ACHN (cell line): ENCODE measurements around the gene TP53I13.

Source experiments
- DNase-seq: peaks from one replicate; pipeline ENCODE4 v3.0.0-alpha.2; 2015
- in situ Hi-C: cut with HindIII; loops from 2 replicates; pipeline ENCODE4 v1.10.0; 2017; ENCODE audit warnings: low sequenced_read_pairs, low pct_ligation_motif_present, low pct_unique_long_range_greater_than_20kb

TP53I13 gene

DNA sequence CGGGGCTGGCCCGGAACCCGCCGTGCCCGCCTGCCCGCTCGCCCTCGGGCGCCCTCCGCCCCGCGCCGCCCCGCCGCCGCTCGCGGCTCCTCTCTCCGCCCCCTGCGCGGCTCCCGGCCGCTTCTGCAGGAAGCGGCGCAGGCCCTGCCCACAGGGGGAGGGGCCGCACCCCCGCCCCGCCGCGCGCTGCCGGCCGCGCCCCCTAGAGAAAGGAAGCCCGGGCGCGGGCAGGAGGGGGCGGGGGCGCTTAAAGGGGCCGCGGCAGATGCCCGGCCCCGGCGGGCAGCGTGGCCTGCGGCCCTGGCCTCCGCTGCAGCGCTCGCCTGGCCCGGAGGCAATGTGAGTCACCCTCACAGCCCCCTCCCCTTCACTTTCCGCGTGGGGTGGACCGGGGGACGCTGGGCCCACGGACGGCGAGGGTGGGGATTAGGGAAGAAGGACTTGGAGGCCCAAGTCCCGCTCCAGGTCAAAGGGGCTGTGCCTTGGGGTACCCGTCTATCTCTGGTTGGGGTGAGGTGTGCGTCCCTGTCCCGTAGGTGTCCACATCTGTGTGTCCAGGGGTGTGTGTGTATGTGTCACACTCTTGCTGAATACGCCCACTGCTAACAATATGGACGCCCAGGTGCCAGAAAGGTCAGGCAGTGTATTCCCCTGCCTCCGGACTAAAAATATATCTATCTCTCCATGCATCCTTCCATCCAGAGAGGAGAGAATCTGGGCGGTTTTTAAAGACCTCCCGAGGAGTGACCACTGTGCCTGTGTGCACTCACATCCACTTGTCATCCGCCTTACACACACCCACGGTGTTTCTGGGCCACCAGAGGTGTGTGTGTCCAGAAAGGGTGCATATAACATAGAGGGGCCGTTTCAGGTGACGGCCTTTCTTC is 21.3 kb downstream of the TP53I13 start, which contains the start of gene GIT1:
GIT1 (minus strand) TSS at position 125 of the 887 bp plus-strand sequence. CDS start 270 bp downstream, outside the sequence.
- in situ Hi-C loops: no loop called here
- peak; percentile 92 for DNase-seq

DNA sequence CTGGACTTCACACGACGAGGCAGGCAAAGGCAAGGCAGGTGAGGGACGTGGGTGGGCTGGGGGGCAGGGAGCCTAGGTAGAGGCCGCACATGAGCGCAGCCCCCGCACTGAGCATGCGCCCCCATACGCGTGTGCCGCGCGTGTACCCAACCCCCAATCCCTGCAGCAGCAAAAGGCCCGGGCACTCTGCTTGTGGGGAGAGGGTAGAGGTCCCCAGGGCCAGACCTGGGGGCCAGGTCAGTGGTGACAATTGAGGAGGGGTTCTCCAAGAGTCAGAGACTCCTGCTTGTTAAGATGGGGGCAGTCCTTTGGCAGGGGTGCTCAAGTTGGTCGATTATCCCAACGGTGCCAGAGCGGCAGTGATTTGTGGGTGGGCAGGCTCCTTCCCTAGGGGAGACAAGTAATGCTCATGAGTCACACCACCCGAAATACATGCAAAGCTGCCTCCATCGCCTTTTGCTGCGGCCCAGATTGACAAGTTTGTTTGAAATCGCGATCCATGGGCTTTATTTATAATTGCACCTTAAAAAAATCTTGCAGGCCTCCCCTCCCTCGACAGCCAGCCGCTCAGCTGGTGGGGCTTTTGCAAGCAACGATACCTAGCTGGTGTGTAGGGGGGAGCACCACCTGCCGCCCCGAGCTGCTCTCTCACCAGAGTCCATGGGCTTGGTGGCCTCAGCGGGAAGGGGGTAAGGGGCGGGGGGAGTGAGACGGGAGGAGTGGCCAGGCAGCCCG is 22.1 kb downstream of the TP53I13 start:
- in situ Hi-C loops: no loop called here
- DNase-seq: no peak

DNA sequence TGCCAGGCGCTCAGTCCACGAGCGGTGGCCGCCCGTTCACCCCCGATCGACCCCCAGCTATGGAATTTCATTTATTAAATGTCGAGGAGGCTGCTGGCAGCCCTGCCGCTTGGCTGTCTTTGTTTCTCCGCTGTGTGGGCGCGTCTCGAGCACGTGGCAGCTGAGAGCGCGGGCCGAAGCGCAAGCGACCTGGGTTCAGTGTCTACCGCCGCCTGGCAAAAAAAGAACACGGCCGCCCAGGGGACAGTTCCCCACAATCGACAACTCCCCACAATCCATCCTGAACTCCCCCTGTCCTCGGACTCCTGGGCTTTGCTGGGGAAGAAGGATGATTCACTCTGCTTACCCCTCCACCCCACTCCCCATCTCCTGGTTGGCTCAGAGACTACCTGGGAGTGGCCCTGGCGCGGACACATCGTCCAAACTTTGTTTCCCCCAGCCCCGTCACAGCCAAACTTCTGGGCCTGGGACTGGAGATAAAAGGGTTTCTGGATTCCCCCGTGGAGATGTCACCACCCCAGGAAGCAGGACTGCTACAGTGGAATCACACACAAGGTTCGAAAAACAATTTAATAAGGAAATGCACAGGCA is 22.7 kb downstream of the TP53I13 start:
- in situ Hi-C loops: no loop called here
- DNase-seq: peak; percentile 22

DNA sequence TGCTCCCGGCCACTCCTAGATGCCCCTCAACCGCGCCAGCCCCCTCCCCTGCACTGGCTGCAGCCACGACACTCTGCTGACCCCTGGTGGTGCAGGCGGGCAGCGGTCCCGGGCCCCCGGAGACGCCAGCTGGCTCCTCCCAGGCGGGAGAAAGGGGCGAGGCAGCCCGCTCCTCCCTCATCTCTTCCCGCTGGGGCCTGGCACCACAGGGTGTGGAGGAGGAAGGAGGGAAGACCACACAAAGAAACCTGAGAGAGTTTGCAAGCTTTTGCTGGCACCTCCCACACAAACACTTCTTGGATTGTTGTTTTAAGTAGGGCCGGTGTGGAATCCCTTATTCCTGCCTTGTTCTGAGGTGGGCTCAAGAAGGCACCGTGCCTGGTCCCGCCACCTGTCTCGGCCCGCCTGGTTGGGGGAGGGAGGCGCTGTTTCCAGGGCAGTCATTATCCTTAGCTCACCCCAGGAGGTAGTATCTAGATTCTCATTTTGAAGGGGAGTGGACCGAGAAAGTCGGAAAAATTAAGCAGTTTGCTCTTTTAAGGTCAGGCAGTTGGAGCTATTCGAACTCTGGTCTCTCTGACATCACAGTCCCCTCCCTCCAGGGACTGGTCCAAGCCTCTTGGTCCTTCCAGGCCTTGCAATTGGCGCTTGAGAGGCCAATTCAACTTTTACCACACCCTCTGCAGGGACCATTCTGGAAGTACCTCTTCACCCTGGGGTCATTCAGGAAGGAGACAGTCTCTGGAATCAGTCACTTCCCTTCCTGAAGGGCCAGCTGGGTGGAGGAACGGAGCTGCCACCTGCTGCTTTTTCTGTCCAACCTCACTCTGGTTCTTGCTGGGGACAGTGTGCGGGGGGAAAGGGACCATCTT is 23.5 kb downstream of the TP53I13 start:
- DNase-seq: peak; percentile 89
- in situ Hi-C loops: no loop called here

DNA sequence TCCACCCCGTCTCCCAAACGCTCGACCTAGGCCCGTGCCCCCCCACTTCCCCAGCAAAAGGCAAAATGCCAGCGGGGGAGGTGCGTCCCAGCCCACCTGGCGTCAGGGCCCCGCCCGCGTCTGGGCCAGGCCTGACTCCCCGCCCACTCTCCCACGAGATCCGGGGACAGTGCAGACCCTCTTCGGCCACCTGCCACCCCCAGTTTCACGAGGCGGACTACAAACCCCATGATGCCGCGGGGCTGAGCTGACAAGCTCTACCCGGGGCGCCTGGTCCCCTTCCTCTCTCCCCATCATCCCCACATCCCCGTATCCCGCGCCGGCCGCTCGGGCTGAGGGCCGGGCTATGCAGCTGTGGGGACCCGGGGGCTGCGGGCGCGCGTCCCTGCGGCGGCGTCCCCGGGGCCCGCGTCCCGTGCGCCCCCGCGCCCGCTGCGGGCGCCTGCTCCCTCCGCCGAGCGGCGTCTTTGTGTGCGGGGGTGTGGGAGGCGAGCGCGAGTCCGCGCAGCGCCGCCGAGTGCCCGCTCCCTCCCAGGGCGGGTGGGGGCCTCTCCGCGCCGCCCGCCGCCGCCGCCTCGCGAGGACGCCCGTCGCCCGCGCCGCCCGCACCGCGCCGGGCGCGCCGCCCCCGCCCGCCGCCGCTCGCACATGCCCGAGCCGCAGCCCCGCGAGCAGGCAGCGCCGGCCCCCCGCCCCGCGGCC is 24.5 kb downstream of the TP53I13 start, which contains the start of gene ANKRD13B:
ANKRD13B (plus strand) TSS at position 283 of the 702 bp plus-strand sequence. CDS start 490 bp downstream, outside the sequence.
- in situ Hi-C loops: no loop called here
- DNase-seq: peak; percentile 50

DNA sequence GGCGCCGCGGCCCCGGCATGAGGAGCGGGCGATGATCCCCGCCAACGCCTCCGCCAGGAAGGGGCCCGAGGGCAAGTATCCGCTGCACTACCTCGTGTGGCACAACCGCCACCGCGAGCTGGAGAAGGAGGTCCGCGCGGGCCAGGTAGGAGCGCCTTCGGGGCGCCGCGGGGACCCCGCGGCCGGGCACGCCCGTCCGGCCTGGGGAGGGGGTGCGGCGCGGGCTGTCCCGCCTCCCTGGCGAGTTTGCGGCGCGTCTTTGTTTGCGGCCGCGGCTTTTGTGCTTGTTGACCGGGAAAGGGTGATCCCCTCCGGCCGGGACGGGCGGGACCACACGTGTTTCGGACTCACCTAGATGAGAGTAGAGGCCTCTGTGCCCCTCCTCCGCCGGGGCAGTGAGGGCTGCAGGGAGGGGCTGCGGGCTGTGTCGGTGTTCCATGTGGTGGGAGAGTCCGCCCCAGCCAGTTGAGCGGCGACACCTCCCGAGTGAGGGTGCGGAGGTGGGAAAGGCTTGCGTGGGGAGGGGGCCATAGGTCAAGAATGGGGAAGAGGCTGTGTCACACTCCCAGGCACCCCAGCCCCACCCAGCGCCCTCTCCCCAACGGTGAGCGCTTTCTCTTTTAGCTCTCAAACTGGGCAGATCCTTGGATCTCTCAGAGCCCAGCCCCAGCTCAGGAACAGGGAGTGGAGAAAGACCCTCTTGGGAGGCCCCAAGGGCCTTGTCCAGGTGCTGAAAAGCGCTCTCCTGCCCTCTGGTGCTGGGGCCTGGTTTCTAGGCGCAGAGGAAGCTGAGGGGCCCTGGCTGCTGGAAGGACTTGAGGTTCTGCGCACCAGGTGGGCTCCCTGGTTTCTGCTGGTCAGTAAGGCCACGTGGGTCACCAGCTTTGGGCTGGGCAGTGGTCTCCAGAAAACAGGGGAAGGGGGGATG is 25.4 kb downstream of the TP53I13 start:
- peak; percentile 62 for DNase-seq

DNA sequence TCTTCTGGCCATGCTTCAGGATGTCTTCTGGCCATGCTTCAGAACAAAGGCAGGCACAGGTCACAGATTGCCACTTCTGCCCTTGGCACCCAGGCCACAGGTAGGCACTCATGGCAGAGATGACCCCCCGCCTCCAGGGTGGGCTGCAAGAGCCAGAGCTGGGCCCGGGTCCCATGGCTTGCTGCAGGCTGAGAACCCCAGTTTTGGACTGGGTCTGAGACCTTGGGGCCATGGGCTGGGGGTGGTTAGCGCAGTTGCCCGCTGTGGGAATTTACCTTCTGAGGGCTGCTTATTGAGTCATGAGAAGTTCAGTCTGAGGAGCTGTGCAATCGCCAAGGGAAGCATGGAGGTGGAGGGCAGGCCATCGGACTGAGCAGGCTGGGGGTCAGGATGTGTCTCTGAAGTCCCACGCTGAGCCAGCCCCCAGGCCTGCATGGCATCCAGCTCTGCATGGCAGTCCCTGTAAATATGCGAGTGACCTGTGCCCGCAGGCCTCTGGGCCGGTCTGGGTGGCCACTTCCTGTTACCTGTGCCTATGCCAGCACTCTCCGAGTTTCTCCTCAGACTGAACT is 26.1 kb downstream of the TP53I13 start:
- in situ Hi-C loops: no loop called here
- no peak for DNase-seq

More for the DNA sequence above, 25.4 kb downstream of the TP53I13 start:
- in situ Hi-C loops: no loop called here

DNA sequence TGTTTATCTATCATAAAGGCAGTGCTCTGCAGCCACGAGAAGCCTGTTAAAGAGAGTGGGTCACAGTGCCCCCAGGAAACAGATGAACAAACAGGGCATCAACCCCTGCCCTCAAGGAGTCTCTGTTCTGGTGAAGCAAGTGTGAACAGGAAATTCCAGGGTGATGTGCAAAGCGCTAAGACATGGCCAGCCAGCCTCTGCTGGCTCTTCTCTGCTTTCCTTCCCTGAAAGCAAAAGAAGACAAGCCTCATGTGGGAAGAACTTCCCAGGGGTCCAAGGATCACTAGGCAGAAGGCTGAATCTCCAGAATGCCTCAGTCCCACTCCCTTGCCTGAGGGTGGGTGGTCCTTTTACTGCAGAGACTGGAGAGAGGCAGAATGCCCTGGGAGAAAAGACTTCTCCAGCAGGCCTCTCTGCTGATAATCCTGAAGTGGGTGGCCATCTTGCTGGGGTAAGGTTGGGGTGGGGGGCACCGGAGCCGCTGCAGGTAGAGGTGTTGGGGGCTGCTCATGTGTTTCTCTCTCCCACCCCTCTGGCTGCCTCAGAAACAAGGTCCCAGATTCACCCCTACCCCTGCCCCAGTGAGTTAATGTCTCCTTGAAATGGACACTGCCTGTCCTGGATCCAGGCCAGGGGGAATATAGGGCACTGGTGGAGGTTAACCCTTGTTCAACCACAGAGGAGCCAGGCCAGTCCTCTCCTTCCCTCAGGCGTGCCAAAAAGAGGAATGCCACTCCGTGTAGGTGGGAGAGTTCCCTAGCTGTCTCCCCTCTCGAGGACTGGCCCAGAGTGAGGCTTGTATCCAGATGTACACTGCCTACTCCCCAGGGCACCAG is 26.8 kb downstream of the TP53I13 start:
- no peak for DNase-seq
- in situ Hi-C loops: no loop called here

DNA sequence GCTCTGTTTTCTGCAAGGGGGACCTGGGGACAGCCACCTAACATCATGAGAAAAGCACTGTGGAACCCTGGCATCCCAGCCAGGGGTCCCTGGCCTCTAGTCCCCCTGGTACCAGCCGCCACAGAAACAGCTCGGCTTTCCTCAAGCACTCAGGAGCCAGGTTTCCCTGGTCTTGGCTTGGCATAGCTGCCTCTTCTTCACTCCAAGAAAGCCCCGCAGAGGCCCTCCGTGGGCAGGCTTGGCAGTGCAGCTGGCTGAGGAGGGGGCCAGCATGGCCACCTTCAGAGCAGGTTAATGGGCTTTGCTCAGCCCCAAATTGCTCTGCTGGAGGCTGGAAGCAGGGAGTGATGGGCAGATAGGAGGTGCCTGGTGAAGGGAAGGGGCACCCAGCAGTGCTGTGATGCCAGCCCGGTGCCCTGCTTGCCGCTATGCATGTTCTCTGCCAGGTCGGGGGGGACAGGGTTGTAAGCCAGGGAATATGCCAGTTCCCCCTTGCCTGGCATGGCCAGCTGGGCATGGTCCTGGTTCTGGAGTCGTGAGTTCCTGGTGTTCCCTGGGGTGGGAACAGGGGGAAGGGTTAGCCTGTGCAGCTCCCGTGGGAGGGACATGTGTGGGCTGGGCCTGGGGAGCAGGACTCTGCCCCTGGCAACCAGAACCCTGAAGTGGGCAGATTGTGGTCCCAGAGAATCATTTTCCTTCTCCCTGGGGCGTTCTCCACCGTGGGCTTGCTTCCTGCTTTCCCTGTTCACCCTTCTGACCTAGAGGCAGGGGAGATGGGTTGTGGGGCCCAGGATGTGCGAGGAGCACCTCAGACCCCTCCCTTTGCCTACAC is 27.7 kb downstream of the TP53I13 start:
- in situ Hi-C loops: no loop called here
- DNase-seq: no peak

DNA sequence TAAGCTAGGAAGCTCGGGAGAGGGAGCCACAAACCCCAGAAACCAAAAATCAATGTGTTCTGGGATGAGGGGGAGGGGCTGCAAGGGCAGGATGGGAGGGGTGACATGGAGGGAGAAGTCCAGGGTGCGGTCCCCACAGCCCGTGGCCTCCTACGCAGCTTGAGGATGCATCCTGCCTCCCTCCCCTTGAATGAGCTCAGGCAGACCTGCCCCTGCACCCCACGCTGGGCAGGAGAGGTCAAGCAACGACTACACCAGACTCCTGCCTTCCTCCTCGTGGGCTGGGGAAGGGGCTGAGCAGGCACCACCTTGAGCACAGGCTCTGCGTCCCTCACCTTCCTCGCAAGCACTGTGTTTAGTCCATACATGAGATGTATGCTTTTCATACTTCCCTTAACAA is 28.3 kb downstream of the TP53I13 start:
- DNase-seq: no peak
- in situ Hi-C loops: no loop called here

DNA sequence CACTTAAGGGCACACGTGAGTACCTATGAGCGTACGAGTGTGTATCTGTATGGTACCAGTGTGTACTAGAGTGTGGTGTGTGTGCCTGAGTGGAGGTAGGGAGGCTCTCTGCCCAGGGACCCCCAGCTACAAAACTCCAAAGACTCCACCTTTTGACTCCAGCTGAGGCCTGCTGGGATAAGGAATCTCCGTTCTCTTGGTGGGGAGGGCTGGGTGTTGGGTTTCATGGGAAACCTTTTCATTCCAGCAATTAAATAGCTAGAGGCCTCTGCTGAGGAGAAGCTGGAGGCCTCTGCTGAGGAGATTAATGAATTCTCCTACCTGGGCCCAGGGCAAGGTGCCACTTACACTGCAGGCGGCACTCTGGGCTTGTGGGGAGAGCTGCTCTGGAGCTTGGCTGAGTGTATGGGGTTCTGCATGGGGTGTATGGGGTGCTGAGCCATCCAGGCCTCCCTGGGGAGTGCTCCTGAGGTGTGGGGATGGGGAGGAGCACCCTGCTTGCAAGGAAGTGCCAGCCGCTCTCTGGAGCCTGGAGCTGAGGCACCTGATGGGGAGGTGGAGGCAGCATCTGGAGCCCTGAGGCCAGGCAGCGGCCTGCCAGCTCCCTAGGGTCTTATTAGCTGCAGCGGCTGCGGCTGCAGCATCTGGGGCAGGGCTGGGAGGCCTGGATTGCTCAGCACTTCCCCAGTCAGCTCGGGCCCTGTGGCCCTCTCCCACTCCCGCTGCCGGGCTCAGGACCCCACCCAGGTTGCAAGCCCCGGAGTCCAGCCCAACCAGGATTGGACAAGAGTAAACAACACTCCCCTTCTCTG is 29.1 kb downstream of the TP53I13 start:
- no peak for DNase-seq

DNA sequence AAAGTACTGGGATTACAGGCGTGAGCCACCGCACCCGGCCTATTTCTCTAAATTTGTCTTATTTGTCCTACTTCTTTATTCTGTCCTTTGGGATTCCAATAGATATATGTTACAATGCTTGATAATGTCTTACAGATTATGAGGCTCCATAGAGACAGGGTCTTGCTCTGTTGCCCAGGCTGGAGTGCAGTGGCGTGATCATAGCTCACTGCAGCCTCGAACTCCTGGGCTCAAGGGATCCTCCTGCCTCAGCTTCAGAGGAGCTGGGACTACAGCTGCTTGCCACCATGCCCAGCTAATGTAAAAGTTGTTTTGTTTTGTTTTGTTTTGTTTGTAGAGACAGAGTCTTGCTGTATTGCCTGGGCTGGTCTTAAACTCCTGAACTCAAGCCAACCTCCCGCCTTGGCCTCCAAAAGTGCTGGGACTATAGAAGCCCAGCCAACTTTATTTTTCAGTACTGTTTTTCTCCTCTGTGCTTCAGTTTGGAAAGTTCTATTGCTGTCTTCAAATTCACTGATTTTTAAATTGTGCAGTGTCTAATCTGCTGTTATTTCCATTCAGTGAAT is 34.7 kb downstream of the TP53I13 start:
- in situ Hi-C loops: no loop called here
- DNase-seq: no peak

More for the DNA sequence above, 29.1 kb downstream of the TP53I13 start:
- in situ Hi-C loops: no loop called here

DNA sequence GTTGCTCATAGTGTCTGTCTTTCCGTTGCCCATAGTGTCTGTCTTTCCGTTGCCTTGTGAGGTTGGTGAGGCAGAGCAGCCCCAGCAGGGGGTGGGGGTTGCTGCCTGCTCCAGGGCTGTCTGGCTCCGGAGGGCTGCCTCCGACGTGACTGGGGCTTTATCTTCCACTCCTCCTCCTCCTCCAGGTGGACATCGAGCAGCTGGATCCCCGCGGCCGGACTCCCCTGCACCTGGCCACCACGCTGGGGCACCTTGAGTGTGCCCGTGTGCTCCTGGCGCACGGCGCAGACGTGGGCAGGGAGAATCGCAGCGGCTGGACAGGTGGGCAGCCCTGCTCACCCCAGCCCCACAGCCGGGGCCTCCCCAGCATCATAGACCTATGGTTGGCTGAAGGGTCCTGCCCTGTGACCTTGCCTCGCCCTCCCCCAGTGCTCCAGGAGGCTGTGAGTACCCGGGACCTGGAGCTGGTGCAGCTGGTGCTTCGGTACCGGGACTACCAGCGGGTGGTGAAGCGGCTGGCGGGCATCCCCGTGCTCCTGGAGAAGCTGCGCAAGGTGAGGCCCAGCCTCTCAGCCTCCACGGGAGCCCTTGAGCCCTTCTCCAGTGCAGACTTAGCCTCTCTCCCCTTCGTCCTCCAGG is 39.2 kb downstream of the TP53I13 start:
- no peak for DNase-seq
- in situ Hi-C loops: no loop called here
